Brain microvascular endothelial cell (primary cell): ENCODE results near the gene RIC8A.

Experiments used
- DNase-seq: peaks from one replicate; pipeline ENCODE4 v3.0.0-alpha.2; 2020
- H3K27ac ChIP-seq: fragments of 250-450 bp; sonication (Bioruptor Pico); 2 replicates; pipeline ENCODE4 v1.5.1; 2020; ENCODE audit warnings: mild to moderate bottlenecking, moderate library complexity
- H3K27me3 ChIP-seq: fragments of 250-450 bp; sonication (Bioruptor Pico); replicated peaks from 2 replicates; pipeline ENCODE4 v1.5.1; 2020; ENCODE audit warnings: mild to moderate bottlenecking
- H3K36me3 ChIP-seq: fragments of 250-450 bp; sonication (Bioruptor Pico); replicated peaks from 2 replicates; pipeline ENCODE4 v1.5.1; 2020; ENCODE audit warnings: mild to moderate bottlenecking
- H3K4me3 ChIP-seq: 2 replicates; pipeline ENCODE4 v1.5.1; 2011; ENCODE audit warnings: low read depth, mild to moderate bottlenecking, control low read depth, low read length, moderate library complexity
- in situ Hi-C: cut with HindIII; loops from 2 replicates; pipeline ENCODE4 v1.10.0; 2017; ENCODE audit warnings: low sequenced_read_pairs, low pct_ligation_motif_present
- TF ChIP-seq, protein P1 (sequence below): IDR thresholded peaks from 2 replicates; pipeline ENCODE4 v1.5.1; 2011; ENCODE audit warnings: low read depth, mild to moderate bottlenecking, moderate library complexity, low read length, control low read depth, inconsistent platforms; ENCODE audit errors: missing control alignments

The RIC8A gene

DNA sequence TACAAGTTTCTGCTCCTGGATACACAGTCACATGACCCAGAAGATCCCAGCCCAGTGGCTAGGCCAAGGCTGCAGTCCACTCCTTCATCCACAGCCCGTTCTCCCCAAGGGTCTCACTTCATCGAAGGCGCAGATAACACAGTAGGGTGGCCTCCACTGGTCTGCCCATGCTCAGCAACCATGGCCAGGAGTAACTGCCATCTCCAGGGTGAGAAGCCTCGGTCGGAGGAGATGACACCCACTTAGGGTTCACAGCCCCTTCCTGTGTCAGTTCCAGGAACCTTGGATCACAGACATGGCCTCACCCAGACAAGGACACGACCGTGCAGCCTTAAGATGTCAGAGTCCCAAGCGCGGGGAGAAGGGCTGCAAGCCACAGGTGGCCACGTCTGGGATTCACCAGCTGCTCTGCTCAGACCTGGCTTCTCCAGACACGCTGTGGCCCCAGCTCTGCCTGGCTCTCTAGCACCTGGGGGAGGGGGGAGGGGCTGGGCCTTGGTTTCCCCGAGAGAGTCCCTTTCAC, 2.9 kb upstream of the RIC8A start:
- Histone ChIP-seq H3K27me3 (no peaks in the 10 kb centered on the region), H3K4me3 (no peak overlapping the region), H3K36me3 (peaks cover 31% of the 10 kb centered on the region), H3K27ac (no peak overlapping the region)
- no peak for DNase-seq
- in situ Hi-C loops, result no loop called here
- TF ChIP-seq, protein P1, sequence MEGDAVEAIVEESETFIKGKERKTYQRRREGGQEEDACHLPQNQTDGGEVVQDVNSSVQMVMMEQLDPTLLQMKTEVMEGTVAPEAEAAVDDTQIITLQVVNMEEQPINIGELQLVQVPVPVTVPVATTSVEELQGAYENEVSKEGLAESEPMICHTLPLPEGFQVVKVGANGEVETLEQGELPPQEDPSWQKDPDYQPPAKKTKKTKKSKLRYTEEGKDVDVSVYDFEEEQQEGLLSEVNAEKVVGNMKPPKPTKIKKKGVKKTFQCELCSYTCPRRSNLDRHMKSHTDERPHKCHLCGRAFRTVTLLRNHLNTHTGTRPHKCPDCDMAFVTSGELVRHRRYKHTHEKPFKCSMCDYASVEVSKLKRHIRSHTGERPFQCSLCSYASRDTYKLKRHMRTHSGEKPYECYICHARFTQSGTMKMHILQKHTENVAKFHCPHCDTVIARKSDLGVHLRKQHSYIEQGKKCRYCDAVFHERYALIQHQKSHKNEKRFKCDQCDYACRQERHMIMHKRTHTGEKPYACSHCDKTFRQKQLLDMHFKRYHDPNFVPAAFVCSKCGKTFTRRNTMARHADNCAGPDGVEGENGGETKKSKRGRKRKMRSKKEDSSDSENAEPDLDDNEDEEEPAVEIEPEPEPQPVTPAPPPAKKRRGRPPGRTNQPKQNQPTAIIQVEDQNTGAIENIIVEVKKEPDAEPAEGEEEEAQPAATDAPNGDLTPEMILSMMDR, result no peak

DNA sequence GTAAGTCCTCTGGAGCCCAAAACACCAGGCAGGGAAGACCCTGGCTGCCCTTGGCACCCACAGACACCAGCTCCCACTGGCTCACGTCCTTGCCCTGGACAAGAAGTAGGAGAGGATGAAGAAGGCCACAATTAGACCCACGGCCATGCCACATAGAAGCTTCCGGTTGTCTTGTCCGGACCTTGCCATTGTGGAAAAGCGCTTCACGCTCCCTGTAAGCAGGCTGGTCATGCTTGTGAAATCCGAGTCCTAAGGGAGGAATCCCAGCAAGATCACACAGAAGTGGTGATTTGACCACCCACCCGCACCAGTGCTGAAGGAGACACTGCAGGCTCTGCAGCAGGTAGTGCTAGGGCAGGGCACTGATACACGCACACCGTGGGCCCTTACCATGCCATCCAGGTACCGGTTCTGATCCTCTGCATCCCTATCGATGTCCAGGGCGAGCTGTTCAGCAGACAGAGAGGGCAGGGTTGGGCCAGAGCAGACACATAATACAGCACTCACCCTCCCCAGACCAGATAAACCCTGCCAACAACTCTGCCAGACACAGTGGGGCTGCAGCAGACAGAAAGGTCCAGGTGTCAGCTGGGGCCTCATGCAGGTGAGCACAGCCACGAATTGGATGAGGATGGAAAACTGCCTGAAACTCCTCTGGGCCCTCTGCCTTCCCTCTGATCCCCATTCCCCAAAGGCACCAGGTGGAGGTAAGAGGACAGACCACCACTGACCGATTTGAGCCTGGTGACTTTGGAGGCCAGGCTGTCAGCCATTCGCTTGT, 2.1 kb upstream of the RIC8A start:
- DNase-seq, result no peak
- Histone ChIP-seq H3K36me3 (peaks cover 37% of the 10 kb centered on the region), H3K27me3 (no peaks in the 10 kb centered on the region), H3K27ac (no peak overlapping the region), H3K4me3 (peak overlapping the region; percentile 92)
- in situ Hi-C loops, result no loop called here
- TF ChIP-seq, protein P1, result no peak

GRCh38 chr11:206002-206384, 1.5 kb upstream of the RIC8A start:
- DNase-seq, result no peak
- no peaks in the 10 kb centered on the region for H3K27me3 ChIP-seq
- in situ Hi-C loops, result no loop called here
- TF ChIP-seq, protein P1, result no peak
- H3K4me3 ChIP-seq, result peak overlapping the region; percentile 92
- no peak overlapping the region for H3K27ac ChIP-seq
- H3K36me3 ChIP-seq, result peaks cover 39% of the 10 kb centered on the region

DNA sequence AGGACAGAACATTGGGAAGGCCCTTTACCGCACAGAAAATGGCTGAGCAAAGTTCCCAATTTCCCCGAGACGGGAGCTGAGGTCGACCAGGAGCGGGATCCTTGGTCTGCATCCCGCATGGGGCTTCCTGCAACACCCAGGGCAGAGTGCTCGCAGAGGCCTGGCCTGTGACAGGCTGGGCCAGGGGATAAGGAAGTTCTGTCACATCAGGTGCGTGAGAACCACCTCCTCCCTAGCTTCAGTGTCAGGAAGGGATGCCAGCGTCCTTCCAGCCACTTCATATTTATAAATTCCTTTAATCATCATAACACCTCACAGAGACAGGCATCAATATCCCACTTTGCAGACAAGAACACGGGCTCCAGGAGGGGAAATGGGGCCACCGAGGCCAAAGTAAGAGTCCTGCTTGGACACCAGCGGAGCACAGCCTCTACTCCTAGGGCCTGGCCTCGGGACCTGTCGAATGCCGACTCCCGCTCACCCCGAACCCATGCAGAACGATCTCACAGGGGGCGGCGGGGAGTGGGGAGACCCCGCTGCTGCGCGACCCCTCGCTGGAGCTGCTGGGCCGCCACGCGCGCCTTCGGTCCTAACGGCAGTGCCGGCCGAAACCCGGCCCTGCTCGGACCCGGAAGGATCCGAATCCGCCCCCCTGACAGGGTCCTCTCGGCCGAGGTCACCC, 841 bp upstream of the RIC8A start:
- Histone ChIP-seq H3K27me3 (no peaks in the 10 kb centered on the region), H3K4me3 (peak overlapping the region; percentile 92), H3K36me3 (peaks cover 43% of the 10 kb centered on the region), H3K27ac (peak overlapping the region; percentile 97)
- DNase-seq, result no peak
- in situ Hi-C loops, result no loop called here
- TF ChIP-seq, protein P1, result no peak

DNA sequence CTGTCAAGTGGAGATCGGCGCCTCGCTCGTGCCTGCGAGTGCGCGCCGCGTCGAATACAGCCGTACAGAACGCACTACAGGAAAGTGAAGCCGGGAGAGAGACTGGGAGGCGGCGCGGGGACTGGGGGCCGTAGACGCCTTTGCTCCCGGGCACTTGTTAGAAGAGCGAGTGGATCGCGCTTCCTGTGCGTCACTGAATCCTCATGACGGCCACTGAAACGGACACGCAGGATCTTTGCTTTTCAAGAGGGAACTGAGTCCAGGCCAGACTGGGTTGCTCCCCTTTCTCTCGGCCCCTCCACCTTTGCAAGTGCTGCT, 314 bp downstream of the RIC8A start:
- peaks cover 54% of the 10 kb centered on the region for H3K36me3 ChIP-seq
- peak; percentile 37 for DNase-seq

More for the DNA sequence above, 314 bp downstream of the RIC8A start:
- H3K27ac ChIP-seq, result peak overlapping the region; percentile 97
- H3K4me3 ChIP-seq, result peak overlapping the region; percentile 92
- TF ChIP-seq, protein P1, result no peak
- H3K27me3 ChIP-seq, result no peaks in the 10 kb centered on the region
- in situ Hi-C loops, result no loop called here
